GM21423 (cell line): ENCODE measurements around the gene LGALS3BP.

Source experiments
- ATAC-seq: cut with Tn5 transposase; IDR thresholded peaks from one replicate; pipeline ENCODE4 v1.9.1; 2021; ENCODE audit warnings: mild to moderate bottlenecking, moderate library complexity; ENCODE audit not compliant: unreplicated experiment

The LGALS3BP gene

GRCh38 chr17:78922816-78923498, 56.8 kb downstream of the LGALS3BP start:
- no peak for ATAC-seq

GRCh38 chr17:78921437-78921971, 58.2 kb downstream of the LGALS3BP start:
- no peak for ATAC-seq
